ENCODE data around the gene CNPY1. TPM values are rescaled to one million over a fixed set of nuclear protein-coding genes. Genes with fewer than 3 reads are reported as not detected.

Gene CNPY1
- total RNA-seq, 1 experiment from 2014 or later: not detected

DNA sequence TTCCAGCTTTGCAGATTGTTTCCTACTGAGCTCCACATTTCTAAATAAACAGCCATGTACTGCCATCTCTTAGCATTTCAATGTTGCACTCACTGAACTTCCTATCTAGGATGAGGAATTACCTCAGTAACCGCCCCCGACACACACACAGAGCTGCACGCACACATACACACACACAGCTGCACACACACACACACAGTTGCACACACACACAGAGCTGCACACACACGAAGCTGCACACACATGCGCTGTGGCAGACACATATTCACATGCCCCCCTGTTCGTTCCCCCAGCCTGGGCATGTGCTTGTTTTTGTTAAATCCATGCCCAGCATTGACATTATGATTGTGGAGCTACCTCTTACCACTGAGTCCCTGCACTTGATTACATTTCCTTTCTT lies 39.6 kb upstream of the CNPY1 start:
- Histone ChIP-seq H3K14ac (ENCODE audit: insufficient read depth, low read length) (no peak overlapping the region), H3K9ac (ENCODE audit: extremely low read depth, insufficient read length, low read length) (no peak overlapping the region), H2BK5ac (ENCODE audit: insufficient read length, low read length) (no peak overlapping the region), H3K27me3 (ENCODE audit: insufficient read depth, low read length) (no peaks in the 10 kb centered on the region), H3T11ph (ENCODE audit: low read length) (no peak overlapping the region), H3K23me2 (ENCODE audit: insufficient read length, low read depth, low read length, poor library complexity, severe bottlenecking) (no peaks in the 10 kb centered on the region), H4K91ac (ENCODE audit: insufficient read length, low read depth, low read length) (no peak overlapping the region), H3K18ac (ENCODE audit: insufficient read length, low read depth, low read length) (no peak overlapping the region), H2BK120ac (ENCODE audit: low read depth, low read length, poor library complexity, severe bottlenecking) (no peak overlapping the region), H4K20me1 (ENCODE audit: control insufficient read depth, insufficient read depth, insufficient read length) (no peaks in the 10 kb centered on the region), H2BK20ac (ENCODE audit: low read depth, low read length, poor library complexity, severe bottlenecking) (no peak overlapping the region), H3K9me3 (ENCODE audit: control insufficient read depth, low read depth, low read length) (no peaks in the 10 kb centered on the region), H3K27ac (ENCODE audit: insufficient read length, low read depth, low read length) (no peak overlapping the region), H3K56ac (ENCODE audit: insufficient read length, low read depth, low read length) (no peak overlapping the region), H2AK5ac (ENCODE audit: insufficient read length, low read length) (no peak overlapping the region), H4K8ac (replicated peaks; ENCODE audit: insufficient read length, low read depth, low read length) (no peak overlapping the region), H2AFZ (ENCODE audit: low read length) (no peak overlapping the region), H3K23ac (ENCODE audit: insufficient read length, low read depth, low read length) (no peak overlapping the region), H2BK15ac (ENCODE audit: low read depth, low read length) (no peak overlapping the region), H3K79me1 (ENCODE audit: insufficient read depth, low read depth, low read length, poor library complexity, severe bottlenecking) (no peaks in the 10 kb centered on the region), H2BK12ac (ENCODE audit: insufficient read length, low read depth, low read length) (no peak overlapping the region), H4K5ac (ENCODE audit: insufficient read length, low read depth, low read length) (no peak overlapping the region), H3K4ac (ENCODE audit: low read depth, low read length) (no peak overlapping the region), H3K4me2 (ENCODE audit: insufficient read depth, insufficient read length, low read length) (no peak overlapping the region), H3K79me2 (ENCODE audit: insufficient read depth, low read length) (no peaks in the 10 kb centered on the region), H3K4me1 (ENCODE audit: insufficient read depth, low read length) (no peaks in the 10 kb centered on the region)
- Mint-ChIP-seq H3K27me3 (ENCODE audit: low read depth) (peaks cover 20% of the 10 kb centered on the region), H3K27ac (no peak overlapping the region; a peak in 1 of 7 replicates), H3K4me1 (peaks cover 2 to 5% of the 10 kb centered on the region in 2 experiments; a peak in 2 of 4 replicates), H3K36me3 (ENCODE audit: insufficient read depth in 1 of 3, low read depth in 3 of 3) (no peaks in the 10 kb centered on the region), H3K4me3 (no peak overlapping the region), H3K9me3 (no peaks in the 10 kb centered on the region)
- TF ChIP-seq, protein P1, sequence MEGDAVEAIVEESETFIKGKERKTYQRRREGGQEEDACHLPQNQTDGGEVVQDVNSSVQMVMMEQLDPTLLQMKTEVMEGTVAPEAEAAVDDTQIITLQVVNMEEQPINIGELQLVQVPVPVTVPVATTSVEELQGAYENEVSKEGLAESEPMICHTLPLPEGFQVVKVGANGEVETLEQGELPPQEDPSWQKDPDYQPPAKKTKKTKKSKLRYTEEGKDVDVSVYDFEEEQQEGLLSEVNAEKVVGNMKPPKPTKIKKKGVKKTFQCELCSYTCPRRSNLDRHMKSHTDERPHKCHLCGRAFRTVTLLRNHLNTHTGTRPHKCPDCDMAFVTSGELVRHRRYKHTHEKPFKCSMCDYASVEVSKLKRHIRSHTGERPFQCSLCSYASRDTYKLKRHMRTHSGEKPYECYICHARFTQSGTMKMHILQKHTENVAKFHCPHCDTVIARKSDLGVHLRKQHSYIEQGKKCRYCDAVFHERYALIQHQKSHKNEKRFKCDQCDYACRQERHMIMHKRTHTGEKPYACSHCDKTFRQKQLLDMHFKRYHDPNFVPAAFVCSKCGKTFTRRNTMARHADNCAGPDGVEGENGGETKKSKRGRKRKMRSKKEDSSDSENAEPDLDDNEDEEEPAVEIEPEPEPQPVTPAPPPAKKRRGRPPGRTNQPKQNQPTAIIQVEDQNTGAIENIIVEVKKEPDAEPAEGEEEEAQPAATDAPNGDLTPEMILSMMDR (conservative IDR thresholded peaks at IDR 0.05): no peak
- DNase-seq: no peak
- WGBS (ENCODE audit: extremely low coverage, insufficient read length, low lambda C conversion rate): no CpG with 5 or more reads among the region's 6 CpGs

All from H9 (cell line).